Esophagus squamous epithelium (tissue), 5 donors: ENCODE measurements around the gene SLC4A3. TPM values are rescaled to one million over a fixed set of nuclear protein-coding genes. Genes with fewer than 3 reads are reported as not detected.

Source experiments
- DNase-seq: peaks from one replicate; lab custom pipeline; 2025; lab: John Stamatoyannopoulos, UW
- H3K27ac ChIP-seq, 4 donors: fragments of 200-600 bp; sonication (generic); one replicate each; pipeline ENCODE4 v1.5.1; 2016 to 2019; ENCODE audit warnings: mild to moderate bottlenecking in 1 of 4
- H3K27me3 ChIP-seq, 4 donors: fragments of 200-600 bp; sonication (generic); 1 replicate in 3 of 4; 2 replicates in 1 of 4; pipeline versions ENCODE4 v1.5.1 to v1.6.0; 2017 to 2021; ENCODE audit warnings: antibody characterized with exemption in 1 of 4
- H3K36me3 ChIP-seq, 3 donors: fragments of 200-600 bp; sonication (generic); one replicate each; pipeline ENCODE4 v1.5.1; 2016 to 2019
- H3K4me1 ChIP-seq, 3 donors: fragments of 200-600 bp; sonication (generic); one replicate each; pipeline ENCODE4 v1.5.1; 2017 to 2019
- H3K4me3 ChIP-seq, 4 donors: fragments of 200-600 bp; sonication (generic); 1 replicate in 3 of 4; 2 replicates in 1 of 4; pipeline ENCODE4 v1.5.1; 2016 to 2019; ENCODE audit warnings: mild to moderate bottlenecking in 2 of 4, moderate library complexity in 1 of 4
- H3K9me3 ChIP-seq, 3 donors: fragments of 200-600 bp; sonication (generic); one replicate each; pipeline ENCODE4 v1.5.1; 2016 to 2019
- CTCF ChIP-seq, 6 experiments: fragments of 450-650 bp in 4 of 6; fragments of 200-600 bp in 2 of 6; sonication (generic) in 2 of 6; IDR thresholded peaks; one replicate each; pipeline ENCODE4 v1.5.1; 2016 to 2019; ENCODE audit warnings: antibody characterized with exemption in 6 of 6, mild to moderate bottlenecking in 4 of 6, moderate library complexity in 4 of 6
- POLR2A ChIP-seq, 4 donors: fragments of 450-650 bp; IDR thresholded peaks; one replicate each; pipeline ENCODE4 v1.6.1; 2017; ENCODE audit warnings: antibody characterized with exemption in 4 of 4, mild to moderate bottlenecking in 4 of 4, moderate library complexity in 3 of 4
- WGBS, 2 donors: methylation state at CpG; one replicate each; pipeline ENCODE4 v1.1.5; 2018; 5-methylcytosine and 5-hydroxymethylcytosine counted together
- intact Hi-C: fragments of 100-400 bp; cut with DNase I; formaldehyde crosslinking; loops from one replicate; pipeline ENCODE4 v1.15.0; 2022
- total RNA-seq, 4 donors: library from RNA; depleted of rRNA; stranded (reverse); fragments of >200 nt; gene quantifications; one replicate each; pipeline ENCODE4 v1.1.0, GENCODE V29; 2016
- donor health status: DM: yes; HTN: yes; CAD: no.

SLC4A3 gene
- total RNA-seq, 4 donors from 2014 or later, result 1.1 to 4.0 (median 2.2) TPM

GRCh38 chr2:219592736-219593135 lies 34.7 kb upstream of the SLC4A3 start:
- H3K36me3 ChIP-seq, result no peaks in the 10 kb centered on the region
- intact Hi-C loops, result no loop called here
- H3K27ac ChIP-seq, result no peak overlapping the region
- WGBS, 2 donors, result 50 to 64% methylated on average over 6 of the region's 6 CpGs
- peaks cover 0 to 9% (median 5%) of the 10 kb centered on the region in 3 donors for H3K4me1 ChIP-seq
- peaks cover 0 to 9% (median 0%) of the 10 kb centered on the region in 4 donors for H3K27me3 ChIP-seq
- H3K9me3 ChIP-seq, result no peaks in the 10 kb centered on the region
- H3K4me3 ChIP-seq, result no peak overlapping the region
- DNase-seq, result no peak
- no peak for TF ChIP-seq CTCF (IDR thresholded peaks at IDR 0.05)
- TF ChIP-seq POLR2A (IDR thresholded peaks at IDR 0.05), result no peak

GRCh38 chr2:219593154-219593553 lies 34.3 kb upstream of the SLC4A3 start:
- Histone ChIP-seq H3K36me3 (no peaks in the 10 kb centered on the region), H3K4me1 (peaks cover under 1 to 11% (median 5%) of the 10 kb centered on the region in 3 donors), H3K4me3 (no peak overlapping the region), H3K9me3 (no peaks in the 10 kb centered on the region), H3K27ac (no peak overlapping the region), H3K27me3 (peaks cover 0 to 9% (median 0%) of the 10 kb centered on the region in 4 donors)
- 78 to 95% methylated on average over 2 of the region's 2 CpGs for WGBS, 2 donors
- no peak for TF ChIP-seq CTCF (IDR thresholded peaks at IDR 0.05)
- TF ChIP-seq POLR2A (IDR thresholded peaks at IDR 0.05), result no peak
- intact Hi-C loops, result no loop called here
- no peak for DNase-seq

GRCh38 chr2:219595256-219595655 lies 32.2 kb upstream of the SLC4A3 start:
- peaks cover 0 to 4% (median 0%) of the 10 kb centered on the region in 4 donors for H3K27me3 ChIP-seq
- no peak for DNase-seq
- H3K36me3 ChIP-seq, result no peaks in the 10 kb centered on the region
- no peaks in the 10 kb centered on the region for H3K9me3 ChIP-seq
- 38 to 40% methylated on average over 3 of the region's 3 CpGs for WGBS, 2 donors
- intact Hi-C loops, result no loop called here
- no peak overlapping the region for H3K27ac ChIP-seq
- H3K4me3 ChIP-seq, result no peak overlapping the region
- H3K4me1 ChIP-seq, result peaks cover 5 to 21% (median 9%) of the 10 kb centered on the region in 3 donors
- TF ChIP-seq CTCF (IDR thresholded peaks at IDR 0.05) (no peak), POLR2A (IDR thresholded peaks at IDR 0.05) (no peak)

GRCh38 chr2:219596954-219597551 lies 30.4 kb upstream of the SLC4A3 start:
- H3K27me3 ChIP-seq, result no peaks in the 10 kb centered on the region
- H3K4me3 ChIP-seq, result peak overlapping the region; percentile 69 to 86 (median 74)
- no peaks in the 10 kb centered on the region for H3K9me3 ChIP-seq
- 10 to 13% methylated on average over 19 of the region's 19 CpGs for WGBS, 2 donors
- H3K27ac ChIP-seq, result peak overlapping the region; percentile 89 to 93 (median 92)
- TF ChIP-seq POLR2A (IDR thresholded peaks at IDR 0.05), result no peak
- TF ChIP-seq CTCF (IDR thresholded peaks at IDR 0.05), result no peak
- peaks cover 5 to 21% (median 9%) of the 10 kb centered on the region in 3 donors for H3K4me1 ChIP-seq
- intact Hi-C loops, result no loop called here
- DNase-seq, result no peak
- peaks cover 4 to 12% (median 6%) of the 10 kb centered on the region in 3 donors for H3K36me3 ChIP-seq

- peak; percentile 85 for DNase-seq
- Histone ChIP-seq H3K9me3 (no peaks in the 10 kb centered on the region), H3K4me3 (peak within 1 kb of the TSS; percentile 69 to 86 (median 74)), H3K27ac (peak within 1 kb of the TSS; percentile 89 to 93 (median 92)), H3K36me3 (peaks cover 4 to 19% (median 6%) of the 10 kb centered on the region in 3 donors), H3K27me3 (no peaks in the 10 kb centered on the region), H3K4me1 (peaks cover 5 to 21% (median 9%) of the 10 kb centered on the region in 3 donors)
- WGBS, 2 donors, result 0 to 1% methylated on average over 19 to 24 of the region's 57 CpGs
- TF ChIP-seq POLR2A (IDR thresholded peaks at IDR 0.05) (peak in 2 of 4 donors; percentile 65 to 75), CTCF (IDR thresholded peaks at IDR 0.05) (no peak)
- intact Hi-C loops, result no loop called here
Measured at GRCh38 chr2:219597552-219598307, 29.7 kb upstream of the SLC4A3 start, which contains the start of gene STK11IP. Gene STK11IP, plus strand, starts transcription at chr2:219597857. Its CDS starts 263 bp downstream, at chr2:219598120.
